Stimulated activated effector memory CD8-positive, alpha-beta T cell treated with anti-CD3 and anti-CD28 coated beads, Interleukin-12 subunit alpha, Interleukin-12 subunit beta, amount 100 ng/mL, for 72 hours (primary cell): ENCODE data around the gene SLC10A7.
A peak's percentile ranks its signal among the peaks of the same experiment; 100 is the strongest.
"Not testable (repeated sequence)": the region's sequence is repeated elsewhere in the genome, so short reads cannot be mapped to it uniquely, and the experiment has no call there.

ENCODE experiments used
- ATAC-seq: fragments of 150-1000 bp; cut with Tn5 transposase; 2 replicates; pipeline ENCODE4 v1.10.0; 2021
- DNase-seq, 2 donors: peaks; one replicate each; pipeline ENCODE4 v3.0.0; 2021 to 2022; ENCODE audit warnings: low spot score in 2 of 2
- H3K27ac Mint-ChIP-seq: one replicate; pipeline ENCODE4 v1.8.0; 2022; ENCODE audit warnings: mild to moderate bottlenecking, mixed read lengths
- H3K36me3 Mint-ChIP-seq: one replicate; pipeline ENCODE4 v1.8.0; 2022; ENCODE audit warnings: mild to moderate bottlenecking, mixed read lengths
- H3K4me1 Mint-ChIP-seq: one replicate; pipeline ENCODE4 v1.8.0; 2022; ENCODE audit warnings: mixed read lengths
- H3K4me3 Mint-ChIP-seq: one replicate; pipeline ENCODE4 v1.8.0; 2022; ENCODE audit warnings: mild to moderate bottlenecking, mixed read lengths
- H3K9me3 Mint-ChIP-seq: one replicate; pipeline ENCODE4 v1.8.0; 2022; ENCODE audit warnings: mixed read lengths

Gene SLC10A7

DNA sequence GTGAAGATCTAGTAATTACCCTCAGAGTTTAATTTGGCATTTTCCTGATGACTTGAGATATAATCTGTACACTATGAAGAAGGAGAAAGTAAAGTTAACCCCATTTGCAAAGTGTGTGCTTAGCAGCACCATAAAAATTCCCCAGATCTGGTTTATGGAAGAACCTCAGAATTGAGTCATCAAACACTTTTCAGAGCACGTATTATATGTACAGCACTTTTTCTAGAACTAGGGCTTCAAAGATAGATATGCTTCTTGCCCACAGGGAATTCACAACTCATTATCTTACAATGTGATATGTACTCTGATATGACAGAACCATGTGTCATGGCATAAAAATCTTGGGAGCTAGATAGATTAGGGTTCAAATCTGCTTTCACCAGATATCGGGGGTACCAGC lies 150.9 kb downstream of the SLC10A7 start:
- H3K4me1 Mint-ChIP-seq, result no peaks in the 10 kb centered on the region
- DNase-seq, result no peak
- H3K27ac Mint-ChIP-seq, result no peak overlapping the region
- no peak for ATAC-seq
- no peaks in the 10 kb centered on the region for H3K36me3 Mint-ChIP-seq
- no peak overlapping the region for H3K4me3 Mint-ChIP-seq
- H3K9me3 Mint-ChIP-seq, result no peaks in the 10 kb centered on the region

DNA sequence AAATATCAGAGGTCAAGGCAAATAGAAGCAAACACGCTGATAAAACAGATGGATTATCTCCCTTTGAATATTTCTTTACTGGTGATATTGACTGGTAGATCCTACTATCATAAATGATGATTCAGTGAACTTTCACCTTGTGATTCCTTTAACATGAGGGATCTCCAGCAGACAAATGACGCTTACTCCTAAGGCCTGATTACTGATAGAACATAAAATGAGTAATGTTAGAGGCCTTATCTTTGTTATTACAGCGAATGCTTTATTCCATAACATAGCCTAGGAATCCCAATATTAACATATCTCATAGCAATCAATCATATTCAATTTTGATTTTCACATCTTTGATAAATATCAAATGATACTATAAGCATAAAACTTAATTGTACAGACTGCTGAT lies 152.3 kb downstream of the SLC10A7 start:
- DNase-seq, result no peak
- Mint-ChIP-seq H3K4me1 (no peaks in the 10 kb centered on the region), H3K36me3 (no peaks in the 10 kb centered on the region), H3K27ac (no peak overlapping the region), H3K9me3 (no peaks in the 10 kb centered on the region), H3K4me3 (no peak overlapping the region)
- ATAC-seq, result no peak

- DNase-seq, result no peak
- ATAC-seq, result no peak
- Mint-ChIP-seq H3K4me1 (no peaks in the 10 kb centered on the region), H3K4me3 (no peak overlapping the region), H3K9me3 (peaks cover 5% of the 10 kb centered on the region), H3K27ac (no peak overlapping the region), H3K36me3 (no peaks in the 10 kb centered on the region)
Measured at GRCh38 chr4:146368209-146368608, 153.5 kb downstream of the SLC10A7 start.

DNA sequence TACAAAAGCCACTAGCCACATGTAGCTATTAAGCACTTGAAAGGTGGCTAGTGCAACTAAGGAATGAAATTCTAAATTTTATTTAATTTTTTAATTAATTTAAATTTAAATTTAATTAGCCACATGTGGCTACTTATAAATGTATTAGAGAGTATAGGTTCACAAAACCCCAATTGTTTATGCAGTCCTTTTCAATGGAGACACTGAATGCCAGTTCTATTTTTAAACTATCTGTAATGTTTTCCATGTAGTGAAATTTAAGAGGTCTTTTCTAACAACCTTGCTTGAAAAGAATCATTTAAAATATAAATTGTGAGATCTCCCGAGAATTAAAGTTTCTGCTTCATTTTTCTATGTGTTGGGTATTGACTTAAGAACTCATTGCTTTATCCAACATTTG lies 154.4 kb downstream of the SLC10A7 start:
- Mint-ChIP-seq H3K36me3 (no peaks in the 10 kb centered on the region), H3K4me1 (no peaks in the 10 kb centered on the region), H3K4me3 (no peak overlapping the region), H3K9me3 (peaks cover 12% of the 10 kb centered on the region), H3K27ac (no peak overlapping the region)
- DNase-seq (no peak), ATAC-seq (no peak)

DNA sequence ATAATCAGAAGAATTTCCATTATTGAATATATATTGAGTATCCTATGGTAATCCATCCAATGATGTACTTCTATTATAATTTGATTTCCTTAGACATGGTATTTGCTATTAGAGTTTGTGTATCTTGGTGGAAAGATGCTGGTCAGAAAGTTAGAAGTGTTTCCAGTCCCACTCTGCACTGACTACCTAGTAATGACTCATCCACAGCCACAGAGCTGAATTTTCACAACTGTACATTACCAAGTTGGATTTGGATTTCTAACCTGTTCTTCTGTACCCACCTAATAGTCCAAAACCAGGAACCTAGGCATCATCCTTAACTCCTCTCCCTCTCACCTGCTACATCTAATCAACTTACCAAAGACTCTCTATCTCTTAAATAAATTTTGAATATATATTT lies 162.0 kb downstream of the SLC10A7 start:
- H3K9me3 Mint-ChIP-seq, result peaks cover 15% of the 10 kb centered on the region
- ATAC-seq (no peak), DNase-seq (no peak)
- H3K4me3 Mint-ChIP-seq, result no peak overlapping the region
- no peaks in the 10 kb centered on the region for H3K4me1 Mint-ChIP-seq
- H3K27ac Mint-ChIP-seq, result no peak overlapping the region
- H3K36me3 Mint-ChIP-seq, result no peaks in the 10 kb centered on the region

GRCh38 chr4:146350114-146350513 lies 171.6 kb downstream of the SLC10A7 start:
- not testable (repeated sequence) for H3K9me3 Mint-ChIP-seq, ATAC-seq, DNase-seq, H3K36me3 Mint-ChIP-seq, H3K4me3 Mint-ChIP-seq, H3K27ac Mint-ChIP-seq
- H3K4me1 Mint-ChIP-seq, result peaks cover 16% of the 10 kb centered on the region

DNA sequence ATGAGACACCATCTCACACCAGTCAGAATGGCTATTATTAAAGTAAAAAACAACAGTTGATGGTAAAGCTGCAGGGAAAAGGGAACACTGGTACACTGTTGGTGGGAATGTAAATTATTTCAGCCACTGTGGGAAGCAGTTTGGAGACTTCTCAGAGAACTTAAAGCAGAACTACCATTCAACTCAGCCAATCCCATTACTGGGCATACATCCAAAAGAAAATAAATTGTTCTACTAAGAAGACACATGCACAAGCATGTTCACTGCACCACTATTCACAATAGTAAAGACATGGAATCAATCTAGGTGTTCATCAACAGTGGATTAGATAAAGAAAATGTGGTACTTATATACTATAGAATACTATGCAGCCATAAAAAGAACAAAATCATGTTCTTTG lies 172.4 kb downstream of the SLC10A7 start:
- DNase-seq (no peak), ATAC-seq (no peak)
- Mint-ChIP-seq H3K4me1 (peaks cover 16% of the 10 kb centered on the region), H3K36me3 (no peaks in the 10 kb centered on the region), H3K4me3 (no peak overlapping the region), H3K27ac (no peak overlapping the region), H3K9me3 (no peaks in the 10 kb centered on the region)

GRCh38 chr4:146347822-146348221 lies 173.9 kb downstream of the SLC10A7 start:
- Mint-ChIP-seq H3K27ac (no peak overlapping the region), H3K36me3 (no peaks in the 10 kb centered on the region), H3K9me3 (no peaks in the 10 kb centered on the region), H3K4me3 (no peak overlapping the region), H3K4me1 (peaks cover 16% of the 10 kb centered on the region)
- ATAC-seq (no peak), DNase-seq (no peak)

- no peak for DNase-seq
- Mint-ChIP-seq H3K4me1 (peaks cover 16% of the 10 kb centered on the region), H3K27ac (no peak overlapping the region), H3K36me3 (no peaks in the 10 kb centered on the region), H3K9me3 (no peaks in the 10 kb centered on the region), H3K4me3 (no peak overlapping the region)
- ATAC-seq, result no peak
Measured at GRCh38 chr4:146346276-146346675, 175.5 kb downstream of the SLC10A7 start.

DNA sequence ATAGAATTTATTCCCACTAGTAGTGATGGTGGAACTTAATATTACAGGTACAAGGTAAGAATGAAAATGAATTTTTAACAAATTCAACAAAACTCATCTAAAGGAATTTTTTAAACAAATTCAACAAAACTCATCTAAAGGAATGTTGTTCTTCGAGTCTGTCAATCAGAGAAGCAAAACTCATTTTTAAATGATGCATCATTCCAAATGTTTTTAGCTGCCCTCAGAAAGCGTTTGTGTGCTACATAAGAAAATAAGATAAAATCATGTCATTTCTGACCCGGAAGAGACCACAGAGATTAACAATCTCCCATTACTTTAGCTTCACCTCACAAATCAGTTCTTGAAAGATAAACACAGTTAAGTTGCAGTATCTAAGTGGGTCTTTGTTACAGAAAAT lies 178.0 kb downstream of the SLC10A7 start:
- DNase-seq (no peak), ATAC-seq (no peak)
- H3K9me3 Mint-ChIP-seq, result no peaks in the 10 kb centered on the region
- peaks cover 6% of the 10 kb centered on the region for H3K4me1 Mint-ChIP-seq
- no peak overlapping the region for H3K4me3 Mint-ChIP-seq
- no peaks in the 10 kb centered on the region for H3K36me3 Mint-ChIP-seq
- H3K27ac Mint-ChIP-seq, result no peak overlapping the region

DNA sequence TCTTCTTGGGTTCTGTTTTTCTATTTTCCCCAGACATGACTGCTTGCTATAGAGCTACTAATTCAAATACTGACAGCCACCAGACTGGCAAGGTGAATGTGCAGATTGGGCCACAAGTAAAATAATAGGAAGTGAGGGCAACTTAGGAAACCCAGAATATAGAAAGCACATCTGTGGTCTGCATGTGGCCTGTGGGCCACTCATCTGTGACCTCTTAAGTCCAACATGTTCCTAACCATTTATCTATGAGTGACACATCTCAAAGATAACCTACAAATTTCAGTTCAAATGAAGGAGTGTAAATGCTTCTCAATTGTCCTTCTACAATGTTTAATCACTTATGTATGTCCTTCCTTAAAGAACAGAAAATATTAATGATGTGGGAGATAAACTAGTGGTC lies 178.5 kb downstream of the SLC10A7 start:
- H3K27ac Mint-ChIP-seq, result no peak overlapping the region
- no peak overlapping the region for H3K4me3 Mint-ChIP-seq
- H3K9me3 Mint-ChIP-seq, result no peaks in the 10 kb centered on the region
- ATAC-seq (peak; percentile 82), DNase-seq (no peak)
- no peaks in the 10 kb centered on the region for H3K36me3 Mint-ChIP-seq
- H3K4me1 Mint-ChIP-seq, result peaks cover 6% of the 10 kb centered on the region

GRCh38 chr4:146342600-146343192 lies 179.0 kb downstream of the SLC10A7 start:
- no peak overlapping the region for H3K4me3 Mint-ChIP-seq
- no peaks in the 10 kb centered on the region for H3K9me3 Mint-ChIP-seq
- H3K36me3 Mint-ChIP-seq, result no peaks in the 10 kb centered on the region
- ATAC-seq, result no peak
- H3K4me1 Mint-ChIP-seq, result peaks cover 6% of the 10 kb centered on the region
- DNase-seq, result no peak
- H3K27ac Mint-ChIP-seq, result no peak overlapping the region

- Mint-ChIP-seq H3K4me1 (no peaks in the 10 kb centered on the region), H3K9me3 (no peaks in the 10 kb centered on the region), H3K4me3 (no peak overlapping the region), H3K36me3 (no peaks in the 10 kb centered on the region), H3K27ac (no peak overlapping the region)
- no peak for ATAC-seq
- no peak for DNase-seq
Measured at GRCh38 chr4:146340798-146341197, 180.9 kb downstream of the SLC10A7 start.

GRCh38 chr4:146338512-146338911 lies 183.2 kb downstream of the SLC10A7 start:
- Mint-ChIP-seq H3K4me1 (no peaks in the 10 kb centered on the region), H3K36me3 (no peaks in the 10 kb centered on the region), H3K27ac (no peak overlapping the region), H3K9me3 (no peaks in the 10 kb centered on the region), H3K4me3 (no peak overlapping the region)
- ATAC-seq, result no peak
- DNase-seq, result no peak

GRCh38 chr4:146336410-146336807 lies 185.3 kb downstream of the SLC10A7 start:
- no peak overlapping the region for H3K4me3 Mint-ChIP-seq
- H3K4me1 Mint-ChIP-seq, result no peaks in the 10 kb centered on the region

GRCh38 chr4:146335763-146336409 lies 185.9 kb downstream of the SLC10A7 start:
- H3K4me1 Mint-ChIP-seq, result no peaks in the 10 kb centered on the region
- ATAC-seq (no peak), DNase-seq (no peak)
- no peaks in the 10 kb centered on the region for H3K36me3 Mint-ChIP-seq
- no peak overlapping the region for H3K4me3 Mint-ChIP-seq
- H3K27ac Mint-ChIP-seq, result no peak overlapping the region
- H3K9me3 Mint-ChIP-seq, result no peaks in the 10 kb centered on the region

More at GRCh38 chr4:146336410-146336807, 185.3 kb downstream of the SLC10A7 start:
- ATAC-seq (no peak), DNase-seq (no peak)
- H3K36me3 Mint-ChIP-seq, result no peaks in the 10 kb centered on the region
- H3K27ac Mint-ChIP-seq, result no peak overlapping the region
- no peaks in the 10 kb centered on the region for H3K9me3 Mint-ChIP-seq
